GM21423 (cell line): ENCODE results near the gene SLX4.

Experiments
- ATAC-seq: cut with Tn5 transposase; IDR thresholded peaks from one replicate; pipeline ENCODE4 v1.9.1; 2021; ENCODE audit warnings: mild to moderate bottlenecking, moderate library complexity; ENCODE audit not compliant: unreplicated experiment

Gene SLX4

GRCh38 chr16:3583303-3584038 is 27.9 kb downstream of the SLX4 start:
- no peak for ATAC-seq

- ATAC-seq, result no peak
Measured at GRCh38 chr16:3582276-3583165, 28.9 kb downstream of the SLX4 start.

- no peak for ATAC-seq
Measured at GRCh38 chr16:3581392-3581791, 30.0 kb downstream of the SLX4 start.

DNA sequence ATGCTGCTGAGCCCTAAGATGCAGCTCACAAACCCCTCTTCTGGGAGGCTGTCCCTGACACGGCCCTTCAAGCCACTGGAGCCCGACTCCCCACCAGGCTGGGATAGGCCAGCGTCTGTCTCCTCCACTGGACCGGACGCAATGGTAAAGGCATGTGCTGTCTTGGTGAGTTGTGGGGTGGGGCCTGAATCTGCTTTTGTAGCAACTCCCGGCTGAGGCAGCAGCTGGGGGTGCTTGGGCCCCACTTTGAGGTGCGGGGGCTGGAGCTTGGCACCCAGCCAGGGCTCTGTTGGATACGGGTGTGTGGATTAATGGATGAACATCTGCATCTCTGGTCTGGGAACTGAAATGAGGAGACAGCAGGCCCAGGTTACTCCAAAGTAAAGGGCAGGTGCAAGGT is 30.7 kb downstream of the SLX4 start:
- ATAC-seq, result no peak

DNA sequence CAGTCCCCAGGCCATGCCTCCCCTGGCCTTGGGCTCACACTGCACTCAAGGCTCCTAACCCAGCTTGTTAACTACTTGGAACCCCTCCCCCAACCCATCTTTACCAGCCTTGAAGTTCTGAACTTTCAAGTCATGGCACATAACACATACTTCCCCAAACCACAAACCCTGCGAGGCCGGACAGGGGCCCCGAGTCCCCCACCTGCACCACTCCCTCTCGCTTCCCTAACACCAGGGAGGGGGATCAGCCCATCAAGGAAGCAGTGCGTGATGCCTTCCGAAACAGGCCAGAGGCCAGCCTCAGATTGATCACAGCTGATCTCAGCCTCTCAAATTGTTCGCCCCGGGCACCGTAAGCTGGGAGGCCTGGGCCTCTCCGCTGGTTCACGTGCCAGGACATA is 31.2 kb downstream of the SLX4 start:
- ATAC-seq, result no peak

GRCh38 chr16:3579776-3580175 is 31.6 kb downstream of the SLX4 start:
- ATAC-seq, result no peak

GRCh38 chr16:3578610-3579551 is 32.5 kb downstream of the SLX4 start:
- peak; percentile 58 for ATAC-seq

- no peak for ATAC-seq
Measured at GRCh38 chr16:3578121-3578520, 33.3 kb downstream of the SLX4 start.

DNA sequence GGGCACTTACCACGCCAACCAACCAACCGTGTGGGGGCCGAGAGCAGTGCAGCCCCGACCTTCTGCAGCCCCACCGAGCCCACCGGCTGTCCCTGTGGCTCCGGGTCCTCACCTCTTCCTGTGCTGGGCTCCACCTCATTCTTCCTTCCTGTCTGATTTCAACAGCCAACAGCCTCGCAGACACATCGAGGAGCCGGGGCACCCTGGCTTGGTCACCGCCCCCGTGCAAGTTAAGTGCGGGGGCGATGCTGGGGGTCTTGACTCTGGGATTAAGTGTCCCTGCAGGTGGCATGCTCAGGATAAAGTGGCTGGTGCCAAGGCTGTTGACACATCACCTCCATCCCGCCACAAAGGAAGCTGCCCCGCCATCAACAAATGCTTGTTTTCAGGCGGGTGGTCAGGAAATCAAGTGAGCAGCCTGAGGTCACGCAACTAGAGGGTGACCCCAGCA is 34.1 kb downstream of the SLX4 start, which contains the start of gene NLRC3:
TSS of gene NLRC3 (minus strand) at position 102 of the 451 bp plus-strand sequence. CDS start 12,367 bp downstream, outside the sequence.
- peak; percentile 28 for ATAC-seq

- ATAC-seq, result no peak
Measured at GRCh38 chr16:3576211-3576610, 35.2 kb downstream of the SLX4 start.

- ATAC-seq, result no peak
Measured at GRCh38 chr16:3575491-3575890, 35.9 kb downstream of the SLX4 start.

- ATAC-seq, result no peak
Measured at GRCh38 chr16:3574195-3574594, 37.2 kb downstream of the SLX4 start.

- no peak for ATAC-seq
Measured at GRCh38 chr16:3573146-3573815, 38.1 kb downstream of the SLX4 start.

GRCh38 chr16:3570420-3571062 is 40.9 kb downstream of the SLX4 start:
- no peak for ATAC-seq

GRCh38 chr16:3569851-3570250 is 41.6 kb downstream of the SLX4 start:
- no peak for ATAC-seq

- ATAC-seq, result no peak
Measured at GRCh38 chr16:3566990-3567389, 44.4 kb downstream of the SLX4 start.

GRCh38 chr16:3564889-3565141 is 46.6 kb downstream of the SLX4 start:
- no peak for ATAC-seq

- ATAC-seq, result no peak
Measured at GRCh38 chr16:3564130-3564888, 47.1 kb downstream of the SLX4 start.

DNA sequence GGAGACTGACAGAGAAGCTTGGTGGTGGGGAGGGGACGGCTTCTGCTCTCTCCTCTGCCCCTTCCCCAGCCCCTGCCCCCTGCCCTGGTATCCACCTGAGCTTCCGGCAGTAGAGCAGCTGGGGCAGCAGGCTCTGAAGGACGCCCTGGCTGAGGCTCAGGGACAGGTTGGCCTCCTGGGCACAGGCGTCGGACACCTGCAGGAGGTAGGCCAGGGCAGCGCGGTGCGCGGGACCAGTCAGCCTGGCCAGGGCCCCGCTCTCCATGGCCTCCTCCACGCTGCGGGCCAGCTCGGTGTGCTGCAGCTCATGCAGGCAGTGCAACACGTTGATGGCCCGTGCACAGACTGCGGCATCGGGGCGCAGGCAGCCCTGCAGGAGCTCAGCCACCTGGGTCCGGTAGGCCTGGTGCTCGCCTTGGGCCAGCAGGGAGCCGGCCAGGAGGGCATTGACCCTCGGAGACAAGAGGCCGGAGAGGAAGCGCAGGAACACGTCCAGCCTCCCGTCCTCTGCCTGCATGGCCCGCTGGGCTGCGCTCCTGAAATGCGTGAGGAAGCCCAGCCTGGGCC is 48.4 kb downstream of the SLX4 start:
- no peak for ATAC-seq
